ENCODE measurements around the gene SGSM2. TPM values are rescaled to one million over a fixed set of nuclear protein-coding genes. Genes with fewer than 3 reads are reported as not detected.
A peak's percentile ranks its signal among the peaks of the same experiment; 100 is the strongest.

SGSM2 gene
- total RNA-seq, 1 donor from 2014 or later = 57.1 TPM

DNA sequence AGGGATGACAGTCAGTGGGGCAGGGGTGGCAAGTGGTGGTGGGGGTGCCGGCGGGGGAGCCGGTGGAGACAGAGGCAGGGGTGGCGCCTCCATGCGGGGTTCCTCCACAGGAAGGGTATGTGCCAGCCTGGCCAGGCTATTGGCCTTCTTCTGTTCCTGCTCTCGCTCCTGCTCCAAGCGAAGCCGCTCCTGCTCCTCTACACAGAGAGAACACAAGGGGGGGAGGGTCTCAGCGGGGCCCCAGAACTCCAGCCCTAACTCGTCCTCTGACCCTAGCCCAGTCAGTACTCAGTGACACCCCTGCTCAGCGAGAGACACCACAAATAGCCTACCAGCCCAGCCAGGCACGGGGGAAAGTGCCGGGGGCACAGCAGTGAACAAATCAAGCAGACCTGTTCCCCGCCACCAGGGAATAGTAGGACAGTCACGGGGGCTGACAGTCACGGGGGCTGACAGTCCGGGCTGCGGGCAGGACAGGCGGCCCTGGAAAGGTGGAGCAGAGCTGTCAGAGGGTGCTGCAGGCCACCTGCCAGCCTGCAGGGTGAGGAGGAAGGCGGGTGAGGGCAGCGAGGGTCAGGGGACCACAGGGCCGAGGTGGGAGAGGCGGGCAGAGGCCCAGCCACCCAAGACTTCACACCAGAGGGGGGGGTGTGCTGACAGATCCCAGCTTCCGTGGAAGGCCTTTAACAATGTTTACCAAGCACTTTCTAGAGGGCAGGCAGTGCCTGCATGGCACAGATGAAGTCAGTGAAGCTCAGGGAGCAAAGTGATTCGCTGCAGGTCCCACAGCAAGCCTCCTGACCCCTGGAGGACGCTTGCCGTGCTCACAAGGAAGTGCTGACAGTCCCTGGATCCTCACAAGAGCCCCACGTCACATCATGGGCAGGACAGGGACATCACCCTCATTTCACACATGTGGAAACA lies 58.2 kb downstream of the SGSM2 start:
- FAIRE-seq (no peak), DNase-seq (ENCODE audit: low spot score in 2 of 2) (no peak)

DNA sequence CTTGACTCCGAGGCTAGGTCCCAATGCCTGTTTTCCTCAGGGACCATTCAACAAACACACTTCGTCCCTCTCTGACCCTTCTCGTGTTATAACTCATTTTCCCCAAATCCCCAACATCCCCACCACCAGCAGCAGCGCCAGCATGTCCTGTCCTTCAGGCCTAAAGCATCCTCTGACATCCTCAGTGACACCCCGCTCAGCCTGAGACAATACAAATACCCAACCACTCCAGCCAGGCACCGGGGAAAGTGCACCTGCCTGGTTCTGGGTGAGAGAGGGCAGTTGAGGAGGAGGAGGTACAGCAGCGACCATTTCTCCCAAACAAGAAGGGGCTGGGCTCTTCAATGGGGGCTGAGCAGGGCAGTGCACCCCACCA lies 58.9 kb downstream of the SGSM2 start:
- no peak for FAIRE-seq
- DNase-seq (ENCODE audit: low spot score in 2 of 2) = no peak

DNA sequence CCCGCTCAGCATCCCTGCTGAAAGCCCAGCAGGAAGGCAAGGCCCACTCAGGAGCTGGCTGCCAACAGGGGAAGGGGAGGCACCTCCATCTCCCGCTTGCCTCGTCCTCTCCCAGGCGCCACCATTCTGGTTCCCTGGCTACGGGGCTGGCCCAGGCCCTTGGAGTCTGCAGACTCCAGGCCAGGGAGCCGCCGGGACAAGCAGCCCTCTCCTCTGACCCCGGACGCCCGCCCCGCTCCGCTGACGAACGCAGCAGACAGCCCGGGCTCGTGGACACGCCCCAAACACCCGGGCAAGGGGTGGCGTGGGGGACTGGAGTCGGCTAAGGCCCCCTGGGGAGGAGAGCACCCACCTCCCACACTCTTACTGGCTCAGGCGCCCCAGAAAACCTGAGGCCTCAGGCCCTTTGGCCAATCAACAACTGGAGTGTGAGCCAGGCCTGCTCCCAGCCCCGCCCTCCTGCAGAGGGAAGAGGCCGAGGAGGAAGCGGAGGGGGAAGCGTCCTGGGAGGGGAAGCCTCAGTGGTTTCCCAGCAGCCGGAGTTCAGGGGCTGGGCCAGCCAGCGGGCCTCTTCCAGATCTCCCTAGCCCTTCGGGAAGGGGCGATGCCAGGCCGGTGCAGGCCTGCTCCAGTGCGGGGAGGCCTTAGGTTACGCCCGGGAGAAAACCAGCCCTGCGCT lies 59.4 kb downstream of the SGSM2 start:
- FAIRE-seq (no peak), DNase-seq (ENCODE audit: low spot score in 2 of 2) (peak in 1 of 2 donors; percentile 59)

DNA sequence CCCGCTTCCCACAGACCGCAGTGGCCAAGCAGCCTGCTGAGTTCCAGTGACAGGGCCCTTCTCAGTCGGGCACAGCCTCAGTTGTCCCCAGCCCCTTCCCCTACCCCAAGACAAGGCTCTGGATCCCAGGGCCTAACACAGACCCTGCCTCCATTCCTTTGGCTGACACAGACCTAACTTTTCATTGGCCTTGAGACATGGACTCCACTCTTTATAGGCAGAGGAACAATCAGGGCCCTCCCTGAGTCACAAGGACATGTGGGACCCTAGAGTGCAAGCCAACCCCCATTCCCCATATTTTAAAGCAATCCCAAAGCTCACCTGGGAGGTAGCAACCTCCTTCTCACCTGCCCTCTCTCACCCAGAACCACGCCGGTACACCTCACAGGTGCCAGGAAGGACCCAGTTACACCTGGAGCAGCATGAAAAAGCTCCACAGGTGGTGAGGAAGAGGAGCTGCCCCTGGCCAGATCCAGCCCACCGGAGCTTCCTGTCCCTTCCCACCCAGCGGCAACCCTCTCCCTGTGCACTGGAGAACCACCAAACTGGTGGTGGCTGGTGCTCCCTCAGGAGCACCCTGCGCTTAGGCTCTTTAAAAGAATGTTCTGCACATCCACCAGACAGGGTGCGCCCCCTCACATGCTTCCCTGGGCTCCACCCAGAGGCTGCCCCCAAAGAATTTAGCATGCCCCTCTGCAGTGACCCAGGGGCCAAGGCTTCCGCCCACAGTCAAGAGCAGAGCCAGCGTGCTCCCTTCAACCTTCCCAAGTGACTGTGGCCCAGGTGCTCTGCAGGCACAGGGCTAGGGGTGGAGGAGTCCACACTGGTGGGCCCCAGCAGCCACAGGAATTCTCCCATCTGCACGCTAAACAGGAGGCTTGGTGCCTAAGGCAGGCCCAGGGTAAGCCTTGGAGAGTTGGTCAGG lies 60.2 kb downstream of the SGSM2 start:
- DNase-seq (ENCODE audit: low spot score in 2 of 2) (no peak), FAIRE-seq (no peak)

DNA sequence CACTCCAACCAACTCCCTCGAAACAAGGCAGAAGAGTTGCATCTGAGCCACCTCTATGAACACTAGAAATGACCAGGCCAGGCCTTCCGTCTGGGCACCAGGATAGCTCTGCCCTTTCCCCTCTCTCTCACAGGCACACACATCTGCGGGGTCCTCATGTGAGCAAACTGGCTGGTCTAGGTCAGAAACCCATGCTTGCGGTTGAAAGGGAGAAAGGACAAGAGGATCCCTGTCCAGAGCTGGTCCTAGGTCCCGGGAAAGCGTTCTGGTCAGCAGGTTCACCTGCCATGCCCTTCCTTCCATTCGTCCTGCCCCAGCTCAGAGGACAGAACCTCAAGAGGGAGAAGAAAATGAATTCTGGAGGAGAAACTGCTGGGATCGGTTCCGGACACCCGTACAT lies 60.9 kb downstream of the SGSM2 start:
- FAIRE-seq = no peak
- DNase-seq (ENCODE audit: low spot score in 2 of 2) = no peak

DNA sequence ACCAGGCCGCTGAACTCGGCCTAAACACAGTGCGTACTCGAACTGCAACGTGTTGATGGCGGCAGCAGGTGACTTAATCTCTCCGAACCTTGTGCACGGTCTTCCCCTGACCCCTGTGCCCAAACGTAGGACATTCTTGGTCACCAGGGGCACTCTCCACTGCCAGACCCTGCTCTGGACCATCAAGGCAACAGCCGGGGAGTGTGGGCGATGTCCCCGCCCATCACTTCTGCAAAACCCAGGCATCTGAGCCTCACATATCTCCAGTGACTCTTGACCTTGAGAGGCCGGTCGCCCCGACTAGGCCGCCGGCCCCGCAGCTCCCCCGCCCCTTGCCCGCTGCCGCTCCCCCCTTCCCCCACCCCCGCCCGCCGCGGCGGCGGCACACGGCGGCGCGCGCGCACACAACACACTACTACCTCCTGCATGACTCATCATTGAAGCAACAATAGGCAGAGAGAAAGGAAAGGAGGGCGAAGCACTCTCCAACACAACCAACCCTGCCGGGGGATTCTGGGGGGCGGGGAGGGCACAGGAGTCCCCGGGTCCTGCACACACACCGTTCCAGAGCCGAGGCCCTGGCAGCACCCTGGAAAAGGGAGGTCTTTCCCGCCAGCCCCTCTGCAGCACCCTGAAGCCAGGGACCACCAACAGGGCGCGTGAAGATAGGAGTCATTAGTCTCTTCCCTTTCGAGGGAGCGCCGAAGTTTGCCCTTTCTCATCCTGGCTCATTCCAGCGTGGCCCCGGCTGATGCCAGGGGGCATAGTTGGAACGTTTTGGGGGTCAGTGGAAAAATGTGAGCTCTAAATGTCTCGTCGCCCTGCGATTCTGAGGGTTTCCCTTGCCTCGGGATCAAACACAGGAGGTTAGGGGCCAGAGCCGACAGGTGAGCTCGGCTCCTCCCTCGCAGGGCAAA lies 61.6 kb downstream of the SGSM2 start:
- no peak for FAIRE-seq
- peak; percentile 62 to 64 for DNase-seq (ENCODE audit: low spot score in 2 of 2)

DNA sequence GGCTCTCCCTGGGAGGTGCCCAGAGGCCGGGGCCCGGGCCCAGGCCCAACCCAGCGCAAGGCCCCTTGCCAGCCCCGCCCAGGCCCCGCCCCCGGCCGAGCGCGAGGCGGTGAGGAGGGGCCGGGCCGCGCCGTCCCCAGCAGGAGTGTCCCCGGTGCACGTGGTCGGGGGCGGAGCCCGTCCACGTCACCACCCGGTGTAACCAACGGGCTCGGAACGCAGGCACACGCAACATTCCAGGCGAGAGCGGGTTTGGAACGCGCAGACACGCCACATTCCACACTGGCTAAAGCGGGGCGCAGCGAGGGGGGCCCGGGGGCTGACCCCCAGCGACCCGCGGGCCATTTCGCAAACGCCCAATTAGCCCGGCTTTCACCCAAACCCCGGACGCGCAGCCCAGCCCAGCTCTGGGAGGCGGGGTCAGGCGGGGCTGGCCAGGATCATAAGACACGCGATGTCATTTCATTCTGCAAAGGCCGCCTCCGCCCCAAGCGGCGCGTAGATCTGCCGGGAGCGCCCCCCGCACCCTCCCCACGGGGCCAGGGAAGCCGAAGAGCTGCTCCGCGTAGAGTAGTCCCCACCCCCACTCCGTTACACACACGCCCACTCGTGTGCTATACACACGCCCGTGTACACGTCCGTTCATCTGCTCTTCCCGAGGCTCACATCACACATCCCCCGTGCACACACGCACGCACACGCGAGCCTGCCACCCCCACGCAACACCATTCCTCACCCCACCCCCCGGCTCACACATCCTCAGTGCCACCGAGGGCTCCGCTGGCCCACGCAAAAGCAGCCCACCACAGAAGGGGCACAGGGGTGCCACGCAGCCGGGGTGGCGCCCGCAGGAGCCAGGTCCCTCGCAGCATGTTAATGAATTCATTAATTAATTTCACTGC lies 62.5 kb downstream of the SGSM2 start:
- FAIRE-seq (no peak), DNase-seq (ENCODE audit: low spot score in 2 of 2) (peak; percentile 96 to 99)

DNA sequence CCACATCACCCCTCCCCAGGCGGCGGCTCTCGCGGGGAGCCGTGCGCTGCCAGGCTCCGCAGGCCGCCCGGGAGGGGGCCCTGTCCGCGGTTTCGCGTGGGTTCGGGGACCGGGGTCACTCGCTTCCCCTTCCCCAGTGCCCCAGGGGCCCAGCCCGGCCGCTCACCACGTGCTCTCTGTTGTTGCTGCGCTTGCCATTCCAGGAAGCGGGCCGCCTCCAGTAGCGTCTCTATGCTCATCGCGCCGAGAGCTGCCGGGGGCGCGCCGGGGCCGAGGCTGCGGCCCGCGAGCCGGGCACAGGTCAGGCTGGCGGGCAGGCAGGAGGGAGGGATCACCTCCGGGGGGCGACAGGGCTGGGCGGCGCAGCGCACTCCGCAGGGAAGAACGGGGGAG lies 63.2 kb downstream of the SGSM2 start:
- FAIRE-seq (no peak), DNase-seq (ENCODE audit: low spot score in 2 of 2) (peak in 1 of 2 donors; percentile 60)

DNA sequence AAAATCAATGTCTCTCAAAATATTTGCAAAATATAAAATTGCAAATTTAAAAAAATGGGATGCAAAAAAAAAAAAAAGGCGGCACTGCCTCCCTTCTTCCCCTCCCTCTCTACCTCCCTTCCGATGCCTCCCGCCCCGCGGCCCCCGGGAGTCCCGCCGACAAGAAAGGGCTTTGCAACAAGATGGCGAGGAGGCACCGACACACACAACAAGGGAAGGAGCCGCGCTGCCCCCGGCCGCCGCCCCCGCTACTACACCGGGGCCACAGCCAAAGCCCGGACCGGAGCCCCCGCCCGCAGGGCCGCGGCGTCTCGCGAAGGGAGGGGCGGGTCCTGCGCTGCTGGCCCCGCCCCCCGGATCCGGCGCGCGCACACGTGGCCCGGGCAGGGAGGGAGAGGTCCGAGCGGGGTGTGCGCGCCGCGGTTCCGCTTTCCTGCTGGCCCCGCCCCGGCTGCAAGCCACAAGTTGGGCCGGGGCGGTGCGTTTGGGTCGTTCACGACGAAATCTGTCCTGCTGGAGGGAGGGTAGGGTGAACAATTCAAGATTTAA lies 63.6 kb downstream of the SGSM2 start, which contains the start of gene MNT:
TSS of gene MNT (minus strand) at position 184 of the 549 bp plus-strand sequence. CDS start 348 bp downstream, outside the sequence.
- no peak for FAIRE-seq
- DNase-seq (ENCODE audit: low spot score in 2 of 2) = peak; percentile 91 to 97

DNA sequence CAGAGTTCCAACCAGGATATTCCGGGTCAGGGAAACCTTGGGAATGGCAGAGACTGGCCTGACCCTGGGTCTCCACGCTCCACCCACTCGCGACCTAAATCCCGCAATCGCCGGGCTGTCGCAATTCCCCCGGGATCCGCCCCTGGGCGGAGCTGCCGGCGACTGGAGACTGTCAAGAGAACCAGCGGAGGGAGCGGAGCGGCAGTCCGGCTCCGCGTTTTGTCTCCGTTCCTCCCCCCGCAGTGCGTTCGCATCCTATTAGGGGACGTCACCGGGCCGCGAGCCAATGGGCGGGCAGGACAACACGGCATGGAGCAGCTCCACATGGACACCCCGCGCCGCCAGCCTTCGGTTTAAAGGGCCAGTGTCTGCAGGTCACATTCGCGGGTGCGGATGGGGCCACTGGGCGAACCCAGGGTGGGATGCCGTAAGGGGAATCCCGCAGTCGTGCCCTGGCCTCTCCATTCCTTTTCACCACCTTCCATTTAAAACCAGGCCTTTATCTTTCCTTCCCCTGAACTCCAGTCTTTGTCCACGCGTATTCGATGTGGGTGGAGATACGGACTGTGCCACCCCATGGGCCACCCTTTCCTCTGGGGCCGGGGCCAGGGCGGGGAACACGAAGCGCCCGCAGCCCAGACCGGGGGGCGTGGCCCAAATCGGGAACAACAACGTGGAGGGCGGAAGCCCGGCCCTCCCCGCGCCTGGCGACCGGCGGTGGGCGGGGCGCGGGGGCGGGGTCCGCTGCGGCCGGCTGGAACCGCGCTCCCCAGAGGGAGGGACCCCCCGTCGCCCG lies 64.3 kb downstream of the SGSM2 start:
- FAIRE-seq = peak; percentile 52
- DNase-seq (ENCODE audit: low spot score in 2 of 2) = peak; percentile 93 to 98

DNA sequence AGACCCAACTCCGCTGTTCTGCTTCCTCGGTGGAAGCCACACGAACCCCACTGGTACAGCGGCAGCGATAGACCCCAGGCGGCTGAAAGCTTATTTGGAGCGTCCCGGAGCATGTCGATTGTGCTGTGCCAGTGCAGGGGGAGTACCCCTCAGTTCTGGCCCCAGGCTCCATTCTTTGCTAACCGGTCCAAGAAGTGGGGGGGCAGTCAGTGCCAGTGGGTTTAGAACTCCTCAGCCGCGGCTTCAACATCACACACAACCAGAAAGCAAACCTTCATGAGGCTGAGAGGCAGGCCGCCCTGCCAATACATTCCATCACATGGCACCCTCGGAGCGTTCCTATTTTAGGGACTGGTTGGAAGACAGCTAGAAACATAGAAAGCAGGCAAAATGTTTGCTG lies 65.2 kb downstream of the SGSM2 start:
- FAIRE-seq = no peak
- DNase-seq (ENCODE audit: low spot score in 2 of 2) = no peak

DNA sequence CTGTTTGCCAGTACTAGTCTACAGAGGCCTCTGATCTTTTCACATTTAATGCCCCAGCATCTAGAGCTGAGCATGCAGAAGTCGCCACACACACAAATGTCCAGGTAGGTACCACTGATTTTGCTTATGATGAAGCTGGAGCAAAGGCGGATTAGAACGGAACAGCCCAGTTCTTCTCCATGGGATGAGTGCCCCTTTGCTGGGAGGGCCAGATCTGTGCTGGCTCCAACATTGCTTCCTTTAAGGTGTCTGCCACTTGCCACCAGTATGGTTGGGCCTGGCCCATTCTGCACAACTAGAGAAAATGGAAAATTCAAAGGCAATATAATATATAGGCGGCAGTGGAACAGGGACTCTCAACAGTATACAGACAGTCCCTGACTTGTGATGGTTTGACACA lies 65.7 kb downstream of the SGSM2 start:
- no peak for FAIRE-seq
- no peak for DNase-seq (ENCODE audit: low spot score in 2 of 2)

DNA sequence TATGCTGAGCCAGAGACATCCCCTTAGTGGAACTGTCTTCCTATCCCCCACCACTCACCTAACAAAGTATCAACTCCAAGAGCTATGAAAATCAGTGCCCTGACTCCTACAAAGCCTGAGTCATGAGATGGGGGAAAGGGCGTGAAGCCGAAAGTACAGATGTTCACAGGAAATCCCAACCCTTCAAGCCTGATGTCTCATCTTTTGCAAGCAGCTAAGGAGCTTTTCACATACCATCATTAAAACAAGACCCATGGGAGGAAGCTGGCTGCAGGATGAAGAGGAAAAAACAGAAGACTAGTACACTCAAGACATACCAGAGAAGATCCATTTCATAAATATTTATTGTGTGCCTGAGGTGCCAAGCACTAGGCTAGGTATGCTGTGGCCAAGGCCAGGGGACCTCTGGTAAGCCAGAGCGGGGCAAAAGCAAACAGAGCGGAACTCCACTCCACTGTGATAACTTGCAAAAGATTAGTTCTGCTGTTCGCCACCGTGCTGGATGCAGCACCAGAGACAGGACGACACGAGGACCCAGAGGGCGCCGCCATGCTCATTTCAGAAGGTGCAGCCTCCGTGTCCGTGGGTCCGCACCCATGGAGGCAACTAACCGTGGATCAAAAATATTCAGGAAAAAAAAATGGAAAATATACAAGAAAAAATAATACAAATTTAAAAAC lies 68.1 kb downstream of the SGSM2 start:
- FAIRE-seq (no peak), DNase-seq (ENCODE audit: low spot score in 2 of 2) (no peak)

DNA sequence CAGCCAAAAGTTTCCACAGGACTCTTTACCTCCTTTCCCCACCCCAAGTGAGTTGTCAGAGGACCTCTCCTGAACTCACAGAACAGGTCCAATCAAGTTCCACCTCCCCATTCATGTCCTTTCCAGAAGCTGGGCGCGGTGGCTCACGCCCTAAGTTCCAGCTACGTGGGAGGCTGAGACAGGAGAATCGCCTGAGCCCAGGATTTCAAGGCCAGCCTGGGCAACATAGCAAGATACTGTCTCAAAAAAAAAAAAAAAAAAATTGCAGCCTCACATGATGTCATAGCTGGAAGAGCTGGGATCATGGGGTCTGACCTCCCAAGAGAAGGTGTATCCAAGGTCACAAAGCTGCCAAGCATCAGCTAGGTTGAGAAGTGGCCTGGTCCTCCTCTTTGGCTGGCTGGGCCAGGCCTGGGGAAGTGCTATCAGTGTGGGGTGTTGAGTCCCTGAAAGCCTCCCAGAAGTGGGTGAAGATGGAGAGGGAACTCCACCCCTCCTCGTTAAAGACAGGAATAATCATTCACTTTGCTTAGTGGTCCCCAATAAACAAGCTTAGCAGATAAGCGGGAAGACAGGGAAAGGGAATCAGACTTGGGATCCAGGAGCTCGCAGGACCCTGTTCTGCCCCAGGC lies 69.1 kb downstream of the SGSM2 start:
- DNase-seq (ENCODE audit: low spot score in 2 of 2) = no peak
- no peak for FAIRE-seq

DNA sequence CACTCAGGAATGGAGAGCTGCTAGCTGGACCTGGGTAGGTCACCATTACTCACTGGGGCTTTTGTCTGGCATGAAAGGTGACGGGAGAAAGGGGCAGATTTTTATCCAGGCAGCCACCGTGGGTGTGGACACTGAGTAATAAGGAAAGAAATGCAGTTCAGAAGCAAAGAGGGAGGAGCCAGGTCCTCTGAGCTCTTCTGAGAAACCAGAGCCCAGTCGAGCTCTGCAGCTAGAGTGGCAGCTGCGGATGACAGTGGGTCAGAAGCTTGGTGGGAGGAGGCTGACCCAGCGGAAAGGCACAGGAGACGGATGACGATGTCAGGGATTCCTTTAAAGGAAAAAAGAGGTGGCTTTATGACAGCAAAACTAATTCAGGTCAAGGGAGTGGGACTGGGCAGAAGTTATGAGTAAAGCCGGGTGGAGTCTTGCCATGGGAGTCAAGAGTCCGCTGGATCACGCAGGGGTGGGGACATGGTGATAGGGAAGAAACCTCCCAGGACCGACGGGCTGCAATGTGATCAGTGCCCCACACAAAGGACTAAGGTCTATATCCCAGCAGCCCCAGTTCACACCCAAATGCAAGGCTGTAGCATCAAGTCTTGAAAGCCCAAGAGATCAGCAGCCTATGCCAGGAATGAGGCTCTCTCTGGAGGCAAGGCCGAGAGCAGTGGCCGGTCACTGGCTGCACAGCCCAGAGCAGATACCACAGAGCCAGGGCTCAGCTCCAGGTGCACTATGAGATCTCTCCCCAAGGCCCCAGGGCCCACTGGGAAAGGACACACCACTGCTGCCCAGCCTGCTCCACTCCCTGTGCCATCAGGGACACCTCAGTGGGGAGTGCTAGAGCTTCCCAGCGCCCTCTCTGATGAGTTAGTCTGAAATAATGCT lies 69.8 kb downstream of the SGSM2 start:
- no peak for FAIRE-seq
- no peak for DNase-seq (ENCODE audit: low spot score in 2 of 2)
